Natural killer cell (primary cell): ENCODE results near the gene CASQ2. TPM values are rescaled to one million over a fixed set of nuclear protein-coding genes. Genes with fewer than 3 reads are reported as not detected.

Source experiments
- ATAC-seq, 3 donors: fragments of 150-1000 bp in 2 of 3; fragments of 200-7000 bp in 1 of 3; cut with Tn5 transposase; 1 replicate in 1 of 3; 2 replicates in 2 of 3; pipeline ENCODE4 v1.10.0; 2021; ENCODE audit warnings: mild to moderate bottlenecking in 2 of 3, moderate library complexity in 2 of 3
- DNase-seq, 2 donors: peaks; one replicate each; pipeline versions ENCODE4 v3.0.0 to v3.0.0-alpha.2; 2013 to 2021; ENCODE audit warnings: mixed read lengths in 1 of 2
- H3K27ac ChIP-seq: one replicate; pipeline ENCODE4 v1.5.1; 2013; ENCODE audit warnings: mild to moderate bottlenecking, low read length
- H3K27me3 ChIP-seq: one replicate; pipeline ENCODE4 v1.6.1; 2013; ENCODE audit warnings: low read length; ENCODE audit not compliant: control insufficient read depth, insufficient read depth
- H3K36me3 ChIP-seq: one replicate; pipeline ENCODE4 v1.6.1; 2013; ENCODE audit warnings: low read length; ENCODE audit not compliant: control insufficient read depth, insufficient read depth
- H3K4me1 ChIP-seq: one replicate; pipeline ENCODE4 v1.6.1; 2013; ENCODE audit warnings: low read length; ENCODE audit not compliant: control insufficient read depth, insufficient read depth
- H3K4me3 ChIP-seq: one replicate; pipeline ENCODE4 v1.5.1; 2013; ENCODE audit warnings: low read length
- H3K9me3 ChIP-seq: one replicate; pipeline ENCODE4 v1.6.1; 2013; ENCODE audit warnings: low read length; ENCODE audit not compliant: control insufficient read depth, insufficient read depth
- H3K27ac Mint-ChIP-seq, 2 donors: one replicate each; pipeline ENCODE4 v1.8.0; 2022; ENCODE audit warnings: mild to moderate bottlenecking in 2 of 2, mixed read lengths in 2 of 2, moderate library complexity in 1 of 2
- H3K27me3 Mint-ChIP-seq, 2 donors: one replicate each; pipeline ENCODE4 v1.8.0; 2022; ENCODE audit warnings: low read depth in 2 of 2, mixed read lengths in 2 of 2
- H3K36me3 Mint-ChIP-seq: one replicate; pipeline ENCODE4 v1.8.0; 2022; ENCODE audit warnings: mixed read lengths
- H3K4me1 Mint-ChIP-seq, 2 donors: one replicate each; pipeline ENCODE4 v1.8.0; 2022; ENCODE audit warnings: mixed read lengths in 2 of 2
- H3K4me3 Mint-ChIP-seq: one replicate; pipeline ENCODE4 v1.8.0; 2022; ENCODE audit warnings: mild to moderate bottlenecking, moderate library complexity, mixed read lengths
- H3K9me3 Mint-ChIP-seq, 2 donors: one replicate each; pipeline ENCODE4 v1.8.0; 2022; ENCODE audit warnings: mixed read lengths in 2 of 2
- WGBS: methylation state at CpG from one replicate; pipeline ENCODE4 v1.1.7; 2013; ENCODE audit warnings: missing lambda C conversion rate; ENCODE audit not compliant: insufficient coverage; 5-methylcytosine and 5-hydroxymethylcytosine counted together
- intact Hi-C: fragments of 100-400 bp; cut with micrococcal nuclease; formaldehyde crosslinking; loops from one replicate; pipeline ENCODE4 v1.14.2; 2022
- total RNA-seq, 4 donors: library from RNA; stranded (reverse); fragments of 120-200 nt in 1 of 4; gene quantifications; one replicate each; pipeline versions ENCODE4 v1.2.3 to v1.2.4, GENCODE V29; 2013 to 2022
- TF ChIP-seq, protein P1 (sequence below): fragments of 200-600 bp; IDR thresholded peaks from one replicate; pipeline ENCODE4 v1.8.0; 2022; ENCODE audit warnings: antibody characterized with exemption

The CASQ2 gene
- total RNA-seq, 3 donors from 2014 or later (not counting 1 experiment from before 2014, with no cell fraction given) = not detected

DNA sequence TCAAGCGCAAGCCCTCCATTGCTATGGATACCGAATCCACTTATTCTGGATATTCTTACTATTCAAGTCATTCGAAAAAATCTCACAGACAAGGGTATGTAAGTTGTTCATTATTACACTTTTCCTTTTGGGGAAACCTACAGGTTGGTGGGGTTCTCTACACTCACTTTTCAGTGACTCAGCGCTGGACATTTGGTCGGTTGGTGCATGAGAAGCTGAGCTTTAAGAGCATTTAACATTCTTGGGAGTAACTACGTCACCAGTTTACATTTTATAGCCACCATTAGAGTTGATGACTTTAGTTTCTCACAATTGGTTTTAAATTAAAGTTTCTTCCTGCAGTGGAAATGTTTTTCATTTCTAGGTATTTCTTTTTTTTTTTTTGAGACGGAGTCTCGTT, 117.1 kb downstream of the CASQ2 start:
- H3K27ac ChIP-seq = no peak overlapping the region
- no peak for ATAC-seq
- H3K4me3 Mint-ChIP-seq = no peak overlapping the region
- no peaks in the 10 kb centered on the region for H3K27me3 ChIP-seq
- intact Hi-C loops = no loop called here
- no peak overlapping the region for H3K4me3 ChIP-seq
- H3K4me1 ChIP-seq = peaks cover 28% of the 10 kb centered on the region
- H3K36me3 Mint-ChIP-seq = no peaks in the 10 kb centered on the region
- WGBS = 99% methylated on average over 8 of the region's 8 CpGs
- H3K27ac Mint-ChIP-seq = no peak overlapping the region
- H3K4me1 Mint-ChIP-seq = peaks cover 18 to 20% of the 10 kb centered on the region in 2 donors
- TF ChIP-seq, protein P1, sequence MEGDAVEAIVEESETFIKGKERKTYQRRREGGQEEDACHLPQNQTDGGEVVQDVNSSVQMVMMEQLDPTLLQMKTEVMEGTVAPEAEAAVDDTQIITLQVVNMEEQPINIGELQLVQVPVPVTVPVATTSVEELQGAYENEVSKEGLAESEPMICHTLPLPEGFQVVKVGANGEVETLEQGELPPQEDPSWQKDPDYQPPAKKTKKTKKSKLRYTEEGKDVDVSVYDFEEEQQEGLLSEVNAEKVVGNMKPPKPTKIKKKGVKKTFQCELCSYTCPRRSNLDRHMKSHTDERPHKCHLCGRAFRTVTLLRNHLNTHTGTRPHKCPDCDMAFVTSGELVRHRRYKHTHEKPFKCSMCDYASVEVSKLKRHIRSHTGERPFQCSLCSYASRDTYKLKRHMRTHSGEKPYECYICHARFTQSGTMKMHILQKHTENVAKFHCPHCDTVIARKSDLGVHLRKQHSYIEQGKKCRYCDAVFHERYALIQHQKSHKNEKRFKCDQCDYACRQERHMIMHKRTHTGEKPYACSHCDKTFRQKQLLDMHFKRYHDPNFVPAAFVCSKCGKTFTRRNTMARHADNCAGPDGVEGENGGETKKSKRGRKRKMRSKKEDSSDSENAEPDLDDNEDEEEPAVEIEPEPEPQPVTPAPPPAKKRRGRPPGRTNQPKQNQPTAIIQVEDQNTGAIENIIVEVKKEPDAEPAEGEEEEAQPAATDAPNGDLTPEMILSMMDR = no peak
- H3K9me3 Mint-ChIP-seq = no peaks in the 10 kb centered on the region
- no peak for DNase-seq
- H3K27me3 Mint-ChIP-seq = no peaks in the 10 kb centered on the region
- H3K36me3 ChIP-seq = peaks cover 5% of the 10 kb centered on the region
- no peaks in the 10 kb centered on the region for H3K9me3 ChIP-seq

DNA sequence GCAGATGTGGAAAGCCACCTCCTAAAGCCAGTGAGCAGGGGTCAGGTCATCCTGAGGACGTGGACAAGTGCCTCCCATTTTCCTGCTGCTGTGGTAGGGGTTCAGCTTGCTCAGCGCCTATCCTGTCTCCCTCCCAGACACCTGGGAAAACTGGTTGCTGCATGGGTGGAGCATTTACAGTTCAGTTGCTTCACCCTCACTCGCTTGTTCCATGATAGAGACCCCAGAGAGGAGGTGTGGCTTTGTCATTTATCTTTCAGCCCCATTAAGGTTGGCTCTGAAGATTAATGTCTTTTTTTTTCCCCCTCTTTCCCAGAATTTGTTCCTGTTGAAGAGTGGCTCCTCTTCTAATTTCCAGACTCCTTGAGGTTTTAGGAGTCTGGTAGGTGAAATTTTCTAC, 117.6 kb downstream of the CASQ2 start:
- Histone ChIP-seq H3K9me3 (no peaks in the 10 kb centered on the region), H3K27ac (no peak overlapping the region), H3K27me3 (no peaks in the 10 kb centered on the region), H3K4me1 (peaks cover 28% of the 10 kb centered on the region), H3K4me3 (no peak overlapping the region), H3K36me3 (peaks cover 5% of the 10 kb centered on the region)
- Mint-ChIP-seq H3K9me3 (no peaks in the 10 kb centered on the region), H3K4me1 (peaks cover 18 to 20% of the 10 kb centered on the region in 2 donors), H3K27me3 (no peaks in the 10 kb centered on the region), H3K36me3 (no peaks in the 10 kb centered on the region), H3K27ac (no peak overlapping the region), H3K4me3 (no peak overlapping the region)
- DNase-seq (no peak), ATAC-seq (no peak)
- TF ChIP-seq, protein P1 = no peak
- WGBS = 97% methylated on average over 3 of the region's 3 CpGs
- intact Hi-C loops = no loop called here

Other genes with a start within 250 kb of the CASQ2 start
- 10 to 100 TPM in 2 of 3 donors, 1 to 10 TPM in 1; 6.4 to 14.8 (median 10.3) TPM for gene VANGL1, start 126.7 kb downstream of the CASQ2 start, total RNA-seq
- gene NHLH2, start 72.4 kb upstream of the CASQ2 start, total RNA-seq = not detected
- 1 to 10 TPM; 6.0 to 9.2 (median 6.3) TPM for gene SLC22A15, start 207.8 kb upstream of the CASQ2 start, total RNA-seq